H9 (cell line): ENCODE results near the gene PHACTR4. TPM values are rescaled to one million over a fixed set of nuclear protein-coding genes. Genes with fewer than 3 reads are reported as not detected.

Experiments
- DNase-seq: peaks from one replicate; pipeline ENCODE4 v3.0.0-alpha.2; 2017
- H2AFZ ChIP-seq: one replicate; pipeline ENCODE4 v1.6.1; 2013; ENCODE audit warnings: mild to moderate bottlenecking, low read length, control low read depth, moderate library complexity
- H2AK5ac ChIP-seq: 2 replicates; pipeline ENCODE4 v1.6.1; 2013; ENCODE audit warnings: low read length, control low read depth, mixed read lengths; ENCODE audit not compliant: insufficient read length
- H2BK120ac ChIP-seq: one replicate; pipeline ENCODE4 v1.6.1; 2013; ENCODE audit warnings: low read depth, mild to moderate bottlenecking, low read length, control low read depth, inconsistent platforms; ENCODE audit not compliant: poor library complexity, severe bottlenecking
- H2BK12ac ChIP-seq: 2 replicates; pipeline ENCODE4 v1.6.1; 2013; ENCODE audit warnings: low read length, control low read depth, mixed read lengths, low read depth; ENCODE audit not compliant: insufficient read length
- H2BK15ac ChIP-seq: 2 replicates; pipeline ENCODE4 v1.6.1; 2013; ENCODE audit warnings: low read depth, low read length, control low read depth
- H2BK20ac ChIP-seq: one replicate; pipeline ENCODE4 v1.6.1; 2013; ENCODE audit warnings: low read depth, mild to moderate bottlenecking, low read length, control low read depth, inconsistent platforms; ENCODE audit not compliant: poor library complexity, severe bottlenecking
- H2BK5ac ChIP-seq: 2 replicates; pipeline ENCODE4 v1.6.1; 2013; ENCODE audit warnings: low read length, control low read depth, mixed read lengths; ENCODE audit not compliant: insufficient read length
- H3K14ac ChIP-seq: 2 replicates; pipeline ENCODE4 v1.6.1; 2013; ENCODE audit warnings: low read length, control low read depth; ENCODE audit not compliant: insufficient read depth
- H3K18ac ChIP-seq: 2 replicates; pipeline ENCODE4 v1.6.1; 2013; ENCODE audit warnings: low read depth, mild to moderate bottlenecking, mixed read lengths, low read length, control low read depth; ENCODE audit not compliant: insufficient read length
- H3K23ac ChIP-seq: 2 replicates; pipeline ENCODE4 v1.6.1; 2013; ENCODE audit warnings: low read length, control low read depth, mixed read lengths, low read depth; ENCODE audit not compliant: insufficient read length
- H3K23me2 ChIP-seq: 2 replicates; pipeline ENCODE4 v1.6.1; 2013; ENCODE audit warnings: low read depth, mild to moderate bottlenecking, mixed read lengths, low read length, control low read depth; ENCODE audit not compliant: insufficient read length, poor library complexity, severe bottlenecking
- H3K27ac ChIP-seq: 2 replicates; pipeline ENCODE4 v1.5.1; 2013; ENCODE audit warnings: low read length, control low read depth, mixed read lengths, low read depth; ENCODE audit not compliant: insufficient read length
- H3K27me3 ChIP-seq: 2 replicates; pipeline ENCODE4 v1.6.1; 2013; ENCODE audit warnings: low read length, control low read depth, inconsistent platforms; ENCODE audit not compliant: insufficient read depth
- H3K4ac ChIP-seq: 2 replicates; pipeline ENCODE4 v1.6.1; 2013; ENCODE audit warnings: low read depth, mild to moderate bottlenecking, control low read depth, inconsistent platforms, low read length, moderate library complexity
- H3K4me1 ChIP-seq: 2 replicates; pipeline ENCODE4 v1.6.1; 2013; ENCODE audit warnings: low read length, control low read depth, inconsistent platforms; ENCODE audit not compliant: insufficient read depth
- H3K4me2 ChIP-seq: 2 replicates; pipeline ENCODE4 v1.6.1; 2013; ENCODE audit warnings: low read length, control low read depth, mixed read lengths; ENCODE audit not compliant: insufficient read length, insufficient read depth
- H3K56ac ChIP-seq: 2 replicates; pipeline ENCODE4 v1.6.1; 2013; ENCODE audit warnings: low read depth, mild to moderate bottlenecking, mixed read lengths, low read length, control low read depth; ENCODE audit not compliant: insufficient read length
- H3K79me1 ChIP-seq: 2 replicates; pipeline ENCODE4 v1.6.1; 2013; ENCODE audit warnings: low read depth, mild to moderate bottlenecking, moderate library complexity, low read length, control low read depth, inconsistent platforms; ENCODE audit not compliant: insufficient read depth, poor library complexity, severe bottlenecking
- H3K79me2 ChIP-seq: 2 replicates; pipeline ENCODE4 v1.6.1; 2013; ENCODE audit warnings: low read length, control low read depth, inconsistent platforms; ENCODE audit not compliant: insufficient read depth
- H3K9ac ChIP-seq: 2 replicates; pipeline ENCODE4 v1.6.1; 2013; ENCODE audit warnings: low read length, control low read depth, mixed read lengths; ENCODE audit not compliant: insufficient read length; ENCODE audit errors: extremely low read depth
- H3K9me3 ChIP-seq: one replicate; pipeline ENCODE4 v1.6.1; 2013; ENCODE audit warnings: low read depth, low read length, inconsistent platforms; ENCODE audit not compliant: control insufficient read depth
- H3T11ph ChIP-seq: one replicate; pipeline ENCODE4 v1.6.1; 2013; ENCODE audit warnings: mild to moderate bottlenecking, low read length, control low read depth, inconsistent platforms
- H4K20me1 ChIP-seq: one replicate; pipeline ENCODE4 v1.6.1; 2013; ENCODE audit not compliant: control insufficient read depth, insufficient read length, insufficient read depth
- H4K5ac ChIP-seq: 2 replicates; pipeline ENCODE4 v1.6.1; 2013; ENCODE audit warnings: low read depth, mild to moderate bottlenecking, mixed read lengths, low read length, control low read depth; ENCODE audit not compliant: insufficient read length
- H4K8ac ChIP-seq: replicated peaks from 2 replicates; pipeline ENCODE4 v1.6.1; 2013; ENCODE audit warnings: low read length, control low read depth, mixed read lengths, low read depth; ENCODE audit not compliant: insufficient read length
- H4K91ac ChIP-seq: 2 replicates; pipeline ENCODE4 v1.6.1; 2013; ENCODE audit warnings: low read depth, mild to moderate bottlenecking, moderate library complexity, mixed read lengths, low read length, control low read depth; ENCODE audit not compliant: insufficient read length
- H3K27ac Mint-ChIP-seq, 3 experiments: 2 replicates in 2 of 3; 3 replicates in 1 of 3; pipeline ENCODE4 v1.8.0; 2020 to 2021; ENCODE audit warnings: mixed read lengths in 3 of 3, mild to moderate bottlenecking in 1 of 3, moderate library complexity in 1 of 3
- H3K27me3 Mint-ChIP-seq: 2 replicates; pipeline ENCODE4 v1.8.0; 2021; ENCODE audit warnings: low read depth, mild to moderate bottlenecking, moderate library complexity, mixed read lengths
- H3K36me3 Mint-ChIP-seq, 3 experiments: 2 replicates in 2 of 3; 3 replicates in 1 of 3; pipeline ENCODE4 v1.8.0; 2020 to 2021; ENCODE audit warnings: low read depth in 3 of 3, mixed read lengths in 3 of 3; ENCODE audit not compliant: insufficient read depth in 1 of 3
- H3K4me1 Mint-ChIP-seq, 2 experiments: 2 replicates each; pipeline ENCODE4 v1.8.0; 2020; ENCODE audit warnings: mixed read lengths in 2 of 2
- H3K4me3 Mint-ChIP-seq, 2 experiments: 2 replicates in 1 of 2; 3 replicates in 1 of 2; pipeline ENCODE4 v1.8.0; 2020 to 2021; ENCODE audit warnings: mild to moderate bottlenecking in 2 of 2, mixed read lengths in 2 of 2, moderate library complexity in 1 of 2
- H3K9me3 Mint-ChIP-seq, 2 experiments: 2 replicates in 1 of 2; 3 replicates in 1 of 2; pipeline ENCODE4 v1.8.0; 2020; ENCODE audit warnings: mild to moderate bottlenecking in 2 of 2, mixed read lengths in 2 of 2, moderate library complexity in 1 of 2
- WGBS: extraction: QIAGEN DNeasy Blood & Tissue Kit; methylation state at CpG from one replicate; pipeline ENCODE4 v1.1.7; 2013; ENCODE audit warnings: missing lambda C conversion rate, low lambda C conversion rate, mixed read lengths; ENCODE audit not compliant: insufficient read length; ENCODE audit errors: extremely low coverage; 5-methylcytosine and 5-hydroxymethylcytosine counted together
- total RNA-seq: library from RNA; stranded (reverse); gene quantifications from 2 replicates; pipeline ENCODE4 v1.2.1, GENCODE V29; 2021
- TF ChIP-seq, protein P1 (sequence below): fragments of 200-600 bp; sonication (generic); conservative IDR thresholded peaks from 3 replicates; pipeline ENCODE4 v1.8.0; 2021; ENCODE audit warnings: antibody characterized with exemption, mild to moderate bottlenecking

PHACTR4 gene
- total RNA-seq, 1 experiment from 2014 or later, result 54.0 TPM

DNA sequence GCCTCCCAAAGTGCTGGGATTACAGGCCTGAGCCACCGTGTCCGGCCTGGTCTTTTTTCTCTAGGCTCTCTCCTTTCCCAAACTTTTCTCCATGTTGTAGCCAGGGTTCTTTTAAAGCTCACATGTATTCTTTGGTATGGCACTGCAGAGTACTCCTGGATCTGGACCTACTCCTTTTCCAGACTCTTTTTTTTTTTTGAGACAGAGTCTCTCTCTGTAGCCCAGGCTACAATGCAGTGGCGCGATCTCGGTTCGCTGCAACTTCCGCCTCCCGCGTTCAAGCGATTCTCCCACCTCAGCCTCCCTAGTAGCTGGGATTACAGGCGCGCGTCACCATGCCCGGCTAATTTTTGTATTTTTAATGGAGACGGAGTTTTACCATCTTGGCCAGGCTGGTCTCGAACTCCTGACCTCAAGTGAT, 41.3 kb upstream of the PHACTR4 start:
- Histone ChIP-seq H3K4ac (no peak overlapping the region; the same call in 1 of the 2 replicates), H3K9me3 (no peaks in the 10 kb centered on the region), H3K79me1 (peaks cover 3% of the 10 kb centered on the region), H2AK5ac (no peak overlapping the region), H4K5ac (no peak overlapping the region), H4K91ac (no peak overlapping the region), H2AFZ (no peak overlapping the region), H2BK120ac (no peak overlapping the region), H3K23ac (no peak overlapping the region), H3T11ph (no peak overlapping the region), H3K4me2 (no peak overlapping the region), H3K14ac (no peak overlapping the region), H4K8ac (no peak overlapping the region), H2BK12ac (no peak overlapping the region), H2BK15ac (no peak overlapping the region), H3K27me3 (no peaks in the 10 kb centered on the region), H4K20me1 (no peaks in the 10 kb centered on the region), H3K18ac (peak overlapping the region; percentile 79), H2BK5ac (no peak overlapping the region), H3K4me1 (no peaks in the 10 kb centered on the region; the same call in 1 of the 2 replicates), H3K27ac (no peak overlapping the region), H3K9ac (no peak overlapping the region), H3K56ac (no peak overlapping the region), H3K23me2 (no peaks in the 10 kb centered on the region), H3K79me2 (no peaks in the 10 kb centered on the region), H2BK20ac (no peak overlapping the region)
- peaks cover 4 to 6% of the 10 kb centered on the region in 2 experiments; a peak in 3 of 4 replicates for H3K4me1 Mint-ChIP-seq
- TF ChIP-seq, protein P1, sequence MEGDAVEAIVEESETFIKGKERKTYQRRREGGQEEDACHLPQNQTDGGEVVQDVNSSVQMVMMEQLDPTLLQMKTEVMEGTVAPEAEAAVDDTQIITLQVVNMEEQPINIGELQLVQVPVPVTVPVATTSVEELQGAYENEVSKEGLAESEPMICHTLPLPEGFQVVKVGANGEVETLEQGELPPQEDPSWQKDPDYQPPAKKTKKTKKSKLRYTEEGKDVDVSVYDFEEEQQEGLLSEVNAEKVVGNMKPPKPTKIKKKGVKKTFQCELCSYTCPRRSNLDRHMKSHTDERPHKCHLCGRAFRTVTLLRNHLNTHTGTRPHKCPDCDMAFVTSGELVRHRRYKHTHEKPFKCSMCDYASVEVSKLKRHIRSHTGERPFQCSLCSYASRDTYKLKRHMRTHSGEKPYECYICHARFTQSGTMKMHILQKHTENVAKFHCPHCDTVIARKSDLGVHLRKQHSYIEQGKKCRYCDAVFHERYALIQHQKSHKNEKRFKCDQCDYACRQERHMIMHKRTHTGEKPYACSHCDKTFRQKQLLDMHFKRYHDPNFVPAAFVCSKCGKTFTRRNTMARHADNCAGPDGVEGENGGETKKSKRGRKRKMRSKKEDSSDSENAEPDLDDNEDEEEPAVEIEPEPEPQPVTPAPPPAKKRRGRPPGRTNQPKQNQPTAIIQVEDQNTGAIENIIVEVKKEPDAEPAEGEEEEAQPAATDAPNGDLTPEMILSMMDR, result no peak
- no CpG with 5 or more reads among the region's 16 CpGs for WGBS
- no peaks in the 10 kb centered on the region for H3K27me3 Mint-ChIP-seq
- H3K4me3 Mint-ChIP-seq, result peak overlapping the region; percentile 89 to 92
- peak overlapping the region; percentile 88 to 99 (median 99); a peak in 5 of 7 replicates for H3K27ac Mint-ChIP-seq
- DNase-seq, result no peak
- no peaks in the 10 kb centered on the region; a peak in 1 of 5 replicates for H3K9me3 Mint-ChIP-seq
- H3K36me3 Mint-ChIP-seq, result peaks cover 3 to 24% (median 21%) of the 10 kb centered on the region in 3 experiments; a peak in 5 of 7 replicates
